GM06990 (cell line): Measurements from ENCODE around the gene IDH3A.

Source experiments
- DNase-seq: peaks from one replicate; pipeline ENCODE4 v3.0.0-alpha.2; 2011; ENCODE audit not compliant: insufficient read length; ENCODE audit errors: extremely low read depth
- H3K27me3 ChIP-seq: replicated peaks from 2 replicates; pipeline ENCODE4 v1.6.0; 2011; ENCODE audit warnings: low read length; ENCODE audit not compliant: control insufficient read depth, insufficient read depth
- H3K36me3 ChIP-seq: 2 replicates; pipeline ENCODE4 v1.5.1; 2011; ENCODE audit warnings: low read length; ENCODE audit not compliant: control insufficient read depth, insufficient read depth
- H3K4me3 ChIP-seq: replicated peaks from 2 replicates; pipeline ENCODE4 v1.5.1; 2011; ENCODE audit warnings: low read depth, mild to moderate bottlenecking, control low read depth, low read length
- CTCF ChIP-seq: IDR thresholded peaks from 2 replicates; pipeline ENCODE4 v1.5.1; 2011; ENCODE audit warnings: low read length, control low read depth, mild to moderate bottlenecking, inconsistent platforms; ENCODE audit not compliant: insufficient read depth, poor library complexity, severe bottlenecking

Gene IDH3A

GRCh38 chr15:78103406-78104118 is 45.6 kb upstream of the IDH3A start:
- no peaks in the 10 kb centered on the region for H3K36me3 ChIP-seq
- no peak overlapping the region for H3K4me3 ChIP-seq
- TF ChIP-seq CTCF, result no peak
- peak; percentile 60 for DNase-seq
- no peaks in the 10 kb centered on the region for H3K27me3 ChIP-seq

DNA sequence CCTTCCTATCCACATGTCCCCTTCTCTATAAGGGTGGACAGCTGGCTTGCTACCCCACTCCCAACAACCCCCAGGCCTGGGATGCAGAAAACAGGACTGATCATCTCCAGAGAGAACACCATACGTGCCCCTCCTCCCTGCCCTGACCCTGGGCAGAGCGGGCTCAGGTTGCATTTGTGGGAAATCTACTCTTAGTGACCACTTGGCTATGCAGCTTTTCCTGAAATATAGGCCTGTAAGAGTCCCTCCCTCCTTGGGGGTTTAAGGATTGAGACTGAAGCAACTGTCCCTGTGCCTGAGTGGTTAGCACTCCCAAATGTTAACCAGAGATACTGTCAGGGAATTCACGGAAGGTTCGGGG is 45.1 kb upstream of the IDH3A start:
- no peaks in the 10 kb centered on the region for H3K27me3 ChIP-seq
- H3K4me3 ChIP-seq, result no peak overlapping the region
- TF ChIP-seq CTCF, result no peak
- H3K36me3 ChIP-seq, result no peaks in the 10 kb centered on the region
- DNase-seq, result no peak

GRCh38 chr15:78104566-78105475 is 44.3 kb upstream of the IDH3A start:
- no peak for DNase-seq
- no peaks in the 10 kb centered on the region for H3K36me3 ChIP-seq
- no peaks in the 10 kb centered on the region for H3K27me3 ChIP-seq
- no peak overlapping the region for H3K4me3 ChIP-seq
- no peak for TF ChIP-seq CTCF

- TF ChIP-seq CTCF, result no peak
- Histone ChIP-seq H3K27me3 (no peaks in the 10 kb centered on the region), H3K4me3 (no peak overlapping the region), H3K36me3 (no peaks in the 10 kb centered on the region)
- no peak for DNase-seq
Observed at GRCh38 chr15:78105476-78106241, 43.5 kb upstream of the IDH3A start.

DNA sequence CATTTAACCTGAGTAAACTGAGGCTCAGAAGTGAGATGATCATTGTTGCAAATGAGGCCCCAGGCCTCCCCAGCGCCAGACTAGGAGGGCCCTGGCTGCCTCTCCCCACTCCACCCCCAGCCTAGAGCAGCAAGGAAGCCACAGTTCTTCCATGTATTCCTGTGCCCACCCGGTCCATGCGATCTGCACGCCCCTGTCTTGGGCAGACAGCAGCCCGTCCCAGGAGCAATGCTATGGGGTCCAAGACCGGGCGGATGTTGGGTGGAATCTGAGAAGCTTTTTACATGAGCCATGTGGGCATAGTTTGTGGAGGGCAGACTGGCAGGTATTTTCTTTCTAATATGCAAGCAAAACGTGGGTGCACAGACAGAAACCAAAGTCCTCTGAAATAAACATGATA is 41.7 kb upstream of the IDH3A start:
- no peak for TF ChIP-seq CTCF
- no peaks in the 10 kb centered on the region for H3K36me3 ChIP-seq
- no peak overlapping the region for H3K4me3 ChIP-seq
- DNase-seq, result no peak
- no peaks in the 10 kb centered on the region for H3K27me3 ChIP-seq
